ENCODE data around the gene ACTG2. TPM values are rescaled to one million over a fixed set of nuclear protein-coding genes. Genes with fewer than 3 reads are reported as not detected.

Gene ACTG2
- total RNA-seq, 3 donors from 2014 or later (not counting 1 experiment from before 2014, with no cell fraction given): not detected

GRCh38 chr2:73917296-73917695, 24.5 kb downstream of the ACTG2 start:
- Mint-ChIP-seq H3K27ac (peak overlapping the region in 1 of 2 donors; percentile 53), H3K4me3 (no peak overlapping the region), H3K4me1 (no peaks in the 10 kb centered on the region), H3K36me3 (no peaks in the 10 kb centered on the region), H3K27me3 (ENCODE audit: low read depth in 2 of 2) (peaks cover 3 to 7% of the 10 kb centered on the region in 2 donors), H3K9me3 (no peaks in the 10 kb centered on the region)
- Histone ChIP-seq H3K4me3 (ENCODE audit: low read length) (no peak overlapping the region), H3K27me3 (ENCODE audit: control insufficient read depth, insufficient read depth, low read length) (no peaks in the 10 kb centered on the region), H3K9me3 (ENCODE audit: control insufficient read depth, insufficient read depth, low read length) (no peaks in the 10 kb centered on the region), H3K4me1 (ENCODE audit: control insufficient read depth, insufficient read depth, low read length) (no peaks in the 10 kb centered on the region), H3K27ac (ENCODE audit: low read length) (no peak overlapping the region), H3K36me3 (ENCODE audit: control insufficient read depth, insufficient read depth, low read length) (no peaks in the 10 kb centered on the region)
- intact Hi-C loops (cut with micrococcal nuclease): no loop called here
- no peak for TF ChIP-seq CTCF (IDR thresholded peaks at IDR 0.05)
- WGBS (ENCODE audit: insufficient coverage): 45% methylated on average over 2 of the region's 2 CpGs
- ATAC-seq (no peak), DNase-seq (no peak)

- H3K4me3 Mint-ChIP-seq: no peak overlapping the region
- DNase-seq: no peak
- intact Hi-C loops (cut with micrococcal nuclease): no loop called here
- peaks cover 3 to 7% of the 10 kb centered on the region in 2 donors for H3K27me3 Mint-ChIP-seq (ENCODE audit: low read depth in 2 of 2)
- no peaks in the 10 kb centered on the region for H3K4me1 ChIP-seq (ENCODE audit: control insufficient read depth, insufficient read depth, low read length)
- H3K9me3 ChIP-seq (ENCODE audit: control insufficient read depth, insufficient read depth, low read length): no peaks in the 10 kb centered on the region
- WGBS (ENCODE audit: insufficient coverage): 72% methylated on average over 3 of the region's 4 CpGs
- peak in 1 of 3 donors; percentile 54 for ATAC-seq
- no peaks in the 10 kb centered on the region for H3K36me3 Mint-ChIP-seq
- no peak for TF ChIP-seq CTCF (IDR thresholded peaks at IDR 0.05)
- H3K27ac ChIP-seq (ENCODE audit: low read length): no peak overlapping the region
- no peaks in the 10 kb centered on the region for H3K36me3 ChIP-seq (ENCODE audit: control insufficient read depth, insufficient read depth, low read length)
- no peaks in the 10 kb centered on the region for H3K4me1 Mint-ChIP-seq
- H3K4me3 ChIP-seq (ENCODE audit: low read length): no peak overlapping the region
- H3K27ac Mint-ChIP-seq: peak overlapping the region in 1 of 2 donors; percentile 53
- H3K27me3 ChIP-seq (ENCODE audit: control insufficient read depth, insufficient read depth, low read length): no peaks in the 10 kb centered on the region
- H3K9me3 Mint-ChIP-seq: no peaks in the 10 kb centered on the region
Observed at GRCh38 chr2:73917696-73918207, 24.9 kb downstream of the ACTG2 start.

- Mint-ChIP-seq H3K27me3 (ENCODE audit: low read depth in 2 of 2) (peaks cover 3 to 7% of the 10 kb centered on the region in 2 donors), H3K9me3 (no peaks in the 10 kb centered on the region), H3K4me1 (no peaks in the 10 kb centered on the region), H3K27ac (no peak overlapping the region), H3K4me3 (no peak overlapping the region), H3K36me3 (no peaks in the 10 kb centered on the region)
- Histone ChIP-seq H3K27me3 (ENCODE audit: control insufficient read depth, insufficient read depth, low read length) (no peaks in the 10 kb centered on the region), H3K36me3 (ENCODE audit: control insufficient read depth, insufficient read depth, low read length) (no peaks in the 10 kb centered on the region), H3K9me3 (ENCODE audit: control insufficient read depth, insufficient read depth, low read length) (no peaks in the 10 kb centered on the region), H3K27ac (ENCODE audit: low read length) (no peak overlapping the region), H3K4me1 (ENCODE audit: control insufficient read depth, insufficient read depth, low read length) (no peaks in the 10 kb centered on the region), H3K4me3 (ENCODE audit: low read length) (no peak overlapping the region)
- TF ChIP-seq CTCF (IDR thresholded peaks at IDR 0.05): no peak
- no peak for DNase-seq
- intact Hi-C loops (cut with micrococcal nuclease): no loop called here
- 97% methylated on average over 3 of the region's 3 CpGs for WGBS (ENCODE audit: insufficient coverage)
- no peak for ATAC-seq
Observed at GRCh38 chr2:73918856-73919255, 26.0 kb downstream of the ACTG2 start.

- 92% methylated on average over 6 of the region's 7 CpGs for WGBS (ENCODE audit: insufficient coverage)
- Histone ChIP-seq H3K4me1 (ENCODE audit: control insufficient read depth, insufficient read depth, low read length) (no peaks in the 10 kb centered on the region), H3K9me3 (ENCODE audit: control insufficient read depth, insufficient read depth, low read length) (no peaks in the 10 kb centered on the region), H3K4me3 (ENCODE audit: low read length) (no peak overlapping the region), H3K27me3 (ENCODE audit: control insufficient read depth, insufficient read depth, low read length) (no peaks in the 10 kb centered on the region), H3K36me3 (ENCODE audit: control insufficient read depth, insufficient read depth, low read length) (no peaks in the 10 kb centered on the region), H3K27ac (ENCODE audit: low read length) (no peak overlapping the region)
- no peaks in the 10 kb centered on the region for H3K9me3 Mint-ChIP-seq
- no peak for ATAC-seq
- TF ChIP-seq CTCF (IDR thresholded peaks at IDR 0.05): no peak
- peaks cover 3 to 7% of the 10 kb centered on the region in 2 donors for H3K27me3 Mint-ChIP-seq (ENCODE audit: low read depth in 2 of 2)
- no peak for DNase-seq
- no peak overlapping the region for H3K4me3 Mint-ChIP-seq
- no peaks in the 10 kb centered on the region for H3K36me3 Mint-ChIP-seq
- intact Hi-C loops (cut with micrococcal nuclease): no loop called here
- no peak overlapping the region for H3K27ac Mint-ChIP-seq
- no peaks in the 10 kb centered on the region for H3K4me1 Mint-ChIP-seq
Observed at GRCh38 chr2:73919596-73920228, 26.9 kb downstream of the ACTG2 start.
